HEK293T (cell line): ENCODE measurements around the gene ZNF605.
"Not testable (repeated sequence)": the region's sequence is repeated elsewhere in the genome, so short reads cannot be mapped to it uniquely, and the experiment has no call there.

ENCODE experiments used
- CTCF ChIA-PET: fragments of 350-600 bp; formaldehyde crosslinking; extraction: SDS; loops from one replicate; lab custom pipeline; 2021; ENCODE audit warnings: antibody characterized with exemption, inconsistent platforms; lab: Yijun Ruan, JAX
- POLR2A ChIA-PET: fragments of 350-600 bp; formaldehyde crosslinking; extraction: SDS; loops from one replicate; lab custom pipeline; 2020; ENCODE audit warnings: antibody characterized with exemption, inconsistent platforms; lab: Yijun Ruan, JAX
- DNase-seq: peaks from one replicate; pipeline ENCODE4 v3.0.0; 2012; ENCODE audit warnings: mixed read lengths; ENCODE audit errors: extremely low spot score
- ARNT ChIP-seq: fragments of 450-650 bp; IDR thresholded peaks from 2 replicates; pipeline ENCODE4 v1.6.1; 2017; ENCODE audit warnings: mild to moderate bottlenecking
- BHLHE40 ChIP-seq: fragments of 450-650 bp; IDR thresholded peaks from 2 replicates; pipeline ENCODE4 v1.6.1; 2016; ENCODE audit warnings: mild to moderate bottlenecking, moderate library complexity, borderline replicate concordance
- CTBP1 ChIP-seq: fragments of 450-650 bp; IDR thresholded peaks from 2 replicates; pipeline ENCODE4 v1.6.1; 2016; ENCODE audit warnings: borderline replicate concordance
- ELF4 ChIP-seq: fragments of 450-650 bp; IDR thresholded peaks from 2 replicates; pipeline ENCODE4 v1.6.1; 2017; ENCODE audit warnings: antibody characterized with exemption
- FOXA1 ChIP-seq: fragments of 450-650 bp; IDR thresholded peaks from 2 replicates; pipeline ENCODE4 v1.6.1; 2016; ENCODE audit warnings: mild to moderate bottlenecking
- FOXK2 ChIP-seq: fragments of 450-650 bp; IDR thresholded peaks from 2 replicates; pipeline ENCODE4 v1.6.1; 2016; ENCODE audit warnings: mild to moderate bottlenecking
- FOXM1 ChIP-seq: fragments of 450-650 bp; IDR thresholded peaks from 2 replicates; pipeline ENCODE4 v1.6.1; 2017; ENCODE audit warnings: mild to moderate bottlenecking, borderline replicate concordance
- HDGF ChIP-seq: fragments of 450-650 bp; IDR thresholded peaks from 2 replicates; pipeline ENCODE4 v1.6.1; 2017; ENCODE audit warnings: antibody characterized with exemption, borderline replicate concordance
- L3MBTL2 ChIP-seq: fragments of 450-650 bp; conservative IDR thresholded peaks from 2 replicates; pipeline ENCODE4 v1.6.1; 2016; ENCODE audit warnings: mild to moderate bottlenecking
- LEF1 ChIP-seq: fragments of 450-650 bp; IDR thresholded peaks from 2 replicates; pipeline ENCODE4 v1.6.1; 2017; ENCODE audit warnings: mild to moderate bottlenecking, borderline replicate concordance
- NFRKB ChIP-seq: fragments of 450-650 bp; IDR thresholded peaks from 2 replicates; pipeline ENCODE4 v1.6.1; 2016; ENCODE audit warnings: mild to moderate bottlenecking, moderate library complexity
- PKNOX1 ChIP-seq: fragments of 450-650 bp; IDR thresholded peaks from 2 replicates; pipeline ENCODE4 v1.6.1; 2016
- SP1 ChIP-seq: fragments of 450-650 bp; IDR thresholded peaks from 2 replicates; pipeline ENCODE4 v1.6.1; 2017
- SUZ12 ChIP-seq: fragments of 450-650 bp; IDR thresholded peaks from 2 replicates; pipeline ENCODE4 v1.6.1; 2016; ENCODE audit warnings: mild to moderate bottlenecking
- TARDBP ChIP-seq: fragments of 450-650 bp; IDR thresholded peaks from 2 replicates; pipeline ENCODE4 v1.6.1; 2016
- ZNF384 ChIP-seq: fragments of 450-650 bp; IDR thresholded peaks from 2 replicates; pipeline ENCODE4 v1.6.1; 2016

Gene ZNF605

GRCh38 chr12:132887513-132888351 lies 68.4 kb downstream of the ZNF605 start, which contains the start of gene CHFR:
TSS of gene CHFR (minus strand) at chr12:132887605. CDS start at chr12:132887328, 277 bp downstream.
- POLR2A ChIA-PET = interaction anchor here (0.7 to 1.0 kb wide), 3 partner anchors 21 to 192 kb away, joined by 3 to 6 read pairs (median 3); partner anchors contain the start of gene ZNF26
- CTCF ChIA-PET = no interaction called here
- peak; percentile 97 for DNase-seq
- TF ChIP-seq PKNOX1 = peak; percentile 81
- TF ChIP-seq ARNT = no peak
- no peak for TF ChIP-seq SP1
- TF ChIP-seq ZNF384 = no peak
- no peak for TF ChIP-seq SUZ12
- TF ChIP-seq LEF1 = no peak
- TF ChIP-seq FOXA1 = no peak
- peak; percentile 88 for TF ChIP-seq ELF4
- no peak for TF ChIP-seq FOXM1
- no peak for TF ChIP-seq CTBP1
- TF ChIP-seq FOXK2 = no peak
- TF ChIP-seq HDGF = no peak
- peak; percentile 96 for TF ChIP-seq L3MBTL2
- no peak for TF ChIP-seq BHLHE40
- TF ChIP-seq TARDBP = no peak
- no peak; the same call in 1 of the 2 replicates for TF ChIP-seq NFRKB

- peak; percentile 43 for DNase-seq
- ChIA-PET CTCF (no interaction called here), POLR2A (interaction anchor here (0.9 to 1.0 kb wide), 2 partner anchors 22 to 193 kb away, joined by 3 to 6 read pairs; no protein-coding TSS in a partner anchor)
- TF ChIP-seq L3MBTL2 = peak; percentile 12; the same call in 1 of the 2 replicates
- no peak for TF ChIP-seq ELF4
- no peak for TF ChIP-seq FOXA1
- TF ChIP-seq TARDBP = no peak
Observed at GRCh38 chr12:132886529-132887477, 69.3 kb downstream of the ZNF605 start.

- ChIA-PET CTCF (no interaction called here), POLR2A (no interaction called here)
- no peak for DNase-seq
- TF ChIP-seq SUZ12 (no peak), NFRKB (no peak), CTBP1 (no peak), SP1 (no peak), L3MBTL2 (no peak), HDGF (no peak), FOXM1 (no peak), ELF4 (no peak), ZNF384 (no peak), BHLHE40 (no peak), FOXK2 (no peak), TARDBP (no peak), PKNOX1 (no peak), LEF1 (no peak), FOXA1 (no peak), ARNT (no peak)
Observed at GRCh38 chr12:132881818-132882217, 74.3 kb downstream of the ZNF605 start.

- POLR2A ChIA-PET, CTCF ChIA-PET, DNase-seq: not testable (repeated sequence)
Observed at GRCh38 chr12:132874620-132875019, 81.5 kb downstream of the ZNF605 start.

GRCh38 chr12:132874175-132874574 lies 81.9 kb downstream of the ZNF605 start:
- ChIA-PET CTCF (no interaction called here), POLR2A (no interaction called here)
- no peak for TF ChIP-seq PKNOX1
- TF ChIP-seq SUZ12 = no peak
- TF ChIP-seq L3MBTL2 = no peak
- no peak for TF ChIP-seq TARDBP
- no peak for TF ChIP-seq SP1
- TF ChIP-seq FOXM1 = no peak
- no peak for TF ChIP-seq ZNF384
- TF ChIP-seq FOXA1 = no peak
- TF ChIP-seq NFRKB = no peak
- no peak for TF ChIP-seq CTBP1
- no peak for TF ChIP-seq FOXK2
- no peak for TF ChIP-seq BHLHE40
- no peak for TF ChIP-seq ELF4
- TF ChIP-seq LEF1 = no peak
- no peak for TF ChIP-seq HDGF
- TF ChIP-seq ARNT = no peak
- no peak for DNase-seq
